CD4-positive, alpha-beta T cell treated with Interferon alpha-2 for 1 hour (primary cell): ENCODE results near the gene PSME1.
"Not testable (repeated sequence)": the region's sequence is repeated elsewhere in the genome, so short reads cannot be mapped to it uniquely, and the experiment has no call there.

ENCODE experiments used
- DNase-seq, 2 donors: peaks; one replicate each; pipeline ENCODE4 v3.0.0-alpha.2; 2020 to 2022

The PSME1 gene

GRCh38 chr14:24105609-24106239, 30.3 kb upstream of the PSME1 start:
- not testable (repeated sequence) for DNase-seq

GRCh38 chr14:24106672-24107271, 29.2 kb upstream of the PSME1 start:
- DNase-seq, result no peak

GRCh38 chr14:24108336-24108874, 27.6 kb upstream of the PSME1 start:
- DNase-seq, result no peak

GRCh38 chr14:24110060-24110459, 25.9 kb upstream of the PSME1 start:
- DNase-seq, result no peak

GRCh38 chr14:24110523-24110922, 25.5 kb upstream of the PSME1 start:
- no peak for DNase-seq

- peak in 1 of 2 donors; percentile 14 for DNase-seq
Measured at GRCh38 chr14:24113379-24113800, 22.6 kb upstream of the PSME1 start.

- peak; percentile 80 to 88 for DNase-seq
Measured at GRCh38 chr14:24113801-24114531, 22.0 kb upstream of the PSME1 start.

- DNase-seq, result peak; percentile 100
Measured at GRCh38 chr14:24114532-24115421, 21.2 kb upstream of the PSME1 start, which contains the start of the genes DCAF11 and NRL. DCAF11 (plus strand) TSS chr14:24114777; CDS start chr14:24115595, 818 bp downstream. NRL (minus strand) TSS chr14:24114949; CDS start chr14:24082848, 32,101 bp downstream.

GRCh38 chr14:24115422-24116127, 20.4 kb upstream of the PSME1 start:
- no peak for DNase-seq

GRCh38 chr14:24116128-24116814, 19.7 kb upstream of the PSME1 start:
- no peak for DNase-seq

GRCh38 chr14:24117179-24117578, 18.8 kb upstream of the PSME1 start:
- no peak for DNase-seq

GRCh38 chr14:24119691-24120090, 16.3 kb upstream of the PSME1 start:
- DNase-seq, result no peak

GRCh38 chr14:24121210-24121609, 14.8 kb upstream of the PSME1 start:
- no peak for DNase-seq

GRCh38 chr14:24122416-24122815, 13.6 kb upstream of the PSME1 start:
- no peak for DNase-seq

- DNase-seq, result no peak
Measured at GRCh38 chr14:24122898-24123297, 13.1 kb upstream of the PSME1 start.

- no peak for DNase-seq
Measured at GRCh38 chr14:24123424-24124417, 12.3 kb upstream of the PSME1 start.

GRCh38 chr14:24126939-24127338, 9.1 kb upstream of the PSME1 start:
- DNase-seq, result no peak

GRCh38 chr14:24127673-24128072, 8.3 kb upstream of the PSME1 start:
- no peak for DNase-seq

GRCh38 chr14:24129410-24129998, 6.5 kb upstream of the PSME1 start:
- no peak for DNase-seq

- DNase-seq, result no peak
Measured at GRCh38 chr14:24130380-24130716, 5.6 kb upstream of the PSME1 start, which contains the start of gene FITM1. FITM1 (plus strand) TSS chr14:24130659; CDS start chr14:24131564, 905 bp downstream.
